HG02840 (cell line): ENCODE data around the gene ROR1.

ENCODE experiments used
- ATAC-seq: cut with Tn5 transposase; IDR thresholded peaks from one replicate; pipeline ENCODE4 v1.9.1; 2021; ENCODE audit warnings: mild to moderate bottlenecking, moderate library complexity, moderate number of reproducible peaks; ENCODE audit not compliant: unreplicated experiment, low FRiP score

Gene ROR1

GRCh38 chr1:63955370-63956145, 181.7 kb downstream of the ROR1 start:
- ATAC-seq, result no peak

- ATAC-seq, result no peak
Observed at GRCh38 chr1:63958556-63958955, 184.7 kb downstream of the ROR1 start.

GRCh38 chr1:63960326-63960725, 186.5 kb downstream of the ROR1 start:
- no peak for ATAC-seq

GRCh38 chr1:63966016-63966415, 192.2 kb downstream of the ROR1 start:
- ATAC-seq, result no peak

GRCh38 chr1:63967901-63968300, 194.1 kb downstream of the ROR1 start:
- ATAC-seq, result no peak

- ATAC-seq, result no peak
Observed at GRCh38 chr1:63968663-63969440, 195.0 kb downstream of the ROR1 start.

GRCh38 chr1:63969441-63969901, 195.7 kb downstream of the ROR1 start:
- ATAC-seq, result no peak

- ATAC-seq, result no peak
Observed at GRCh38 chr1:63971557-63971956, 197.7 kb downstream of the ROR1 start.

GRCh38 chr1:63973005-63973419, 199.2 kb downstream of the ROR1 start:
- no peak for ATAC-seq

- ATAC-seq, result no peak
Observed at GRCh38 chr1:63974966-63975365, 201.1 kb downstream of the ROR1 start.

- no peak for ATAC-seq
Observed at GRCh38 chr1:63975481-63975880, 201.7 kb downstream of the ROR1 start.

- no peak for ATAC-seq
Observed at GRCh38 chr1:63976006-63976405, 202.2 kb downstream of the ROR1 start.

- no peak for ATAC-seq
Observed at GRCh38 chr1:63977466-63977865, 203.6 kb downstream of the ROR1 start.

- ATAC-seq, result no peak
Observed at GRCh38 chr1:63980740-63981407, 207.1 kb downstream of the ROR1 start.

GRCh38 chr1:63981408-63981773, 207.6 kb downstream of the ROR1 start:
- no peak for ATAC-seq

GRCh38 chr1:63982201-63982600, 208.4 kb downstream of the ROR1 start:
- ATAC-seq, result no peak

- no peak for ATAC-seq
Observed at GRCh38 chr1:63983391-63984256, 209.8 kb downstream of the ROR1 start.

GRCh38 chr1:63984257-63984929, 210.6 kb downstream of the ROR1 start:
- ATAC-seq, result no peak

- no peak for ATAC-seq
Observed at GRCh38 chr1:63984930-63985290, 211.1 kb downstream of the ROR1 start.
